ENCODE data around the gene TRAPPC11.

- TF ChIP-seq YY1 (IDR thresholded peaks at IDR 0.05; ENCODE audit: insufficient read depth, insufficient read length) (no peak), ZNF274 (IDR thresholded peaks at IDR 0.05; ENCODE audit: low read depth, low read length) (no peak), SUZ12 (IDR thresholded peaks at IDR 0.05; ENCODE audit: extremely low read depth, insufficient read depth, insufficient read length) (no peak)
These were observed 69.4 kb downstream of the TRAPPC11 start for GRCh38 chr4:183728223-183729068.
